SU-DHL-6 (cell line): Measurements from ENCODE around the gene PGBD5.

ENCODE experiments used
- EZH2phosphoT487 ChIP-seq: fragments of 200-600 bp; sonication (generic), shearing (Covaris generic); conservative IDR thresholded peaks from 2 replicates; pipeline ENCODE4 v1.6.1; 2018; ENCODE audit warnings: mild to moderate bottlenecking, antibody characterized with exemption, low read length, moderate library complexity, mixed read lengths
- TF ChIP-seq, protein P1 (sequence below): fragments of 200-600 bp; sonication (generic); IDR thresholded peaks from one replicate; pipeline ENCODE4 v1.5.1; 2017; ENCODE audit warnings: antibody characterized with exemption, mild to moderate bottlenecking, low read length, moderate library complexity; ENCODE audit not compliant: insufficient read depth, poor library complexity, severe bottlenecking

- TF ChIP-seq, protein P1, sequence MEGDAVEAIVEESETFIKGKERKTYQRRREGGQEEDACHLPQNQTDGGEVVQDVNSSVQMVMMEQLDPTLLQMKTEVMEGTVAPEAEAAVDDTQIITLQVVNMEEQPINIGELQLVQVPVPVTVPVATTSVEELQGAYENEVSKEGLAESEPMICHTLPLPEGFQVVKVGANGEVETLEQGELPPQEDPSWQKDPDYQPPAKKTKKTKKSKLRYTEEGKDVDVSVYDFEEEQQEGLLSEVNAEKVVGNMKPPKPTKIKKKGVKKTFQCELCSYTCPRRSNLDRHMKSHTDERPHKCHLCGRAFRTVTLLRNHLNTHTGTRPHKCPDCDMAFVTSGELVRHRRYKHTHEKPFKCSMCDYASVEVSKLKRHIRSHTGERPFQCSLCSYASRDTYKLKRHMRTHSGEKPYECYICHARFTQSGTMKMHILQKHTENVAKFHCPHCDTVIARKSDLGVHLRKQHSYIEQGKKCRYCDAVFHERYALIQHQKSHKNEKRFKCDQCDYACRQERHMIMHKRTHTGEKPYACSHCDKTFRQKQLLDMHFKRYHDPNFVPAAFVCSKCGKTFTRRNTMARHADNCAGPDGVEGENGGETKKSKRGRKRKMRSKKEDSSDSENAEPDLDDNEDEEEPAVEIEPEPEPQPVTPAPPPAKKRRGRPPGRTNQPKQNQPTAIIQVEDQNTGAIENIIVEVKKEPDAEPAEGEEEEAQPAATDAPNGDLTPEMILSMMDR = no peak
- TF ChIP-seq EZH2phosphoT487 = no peak
These were observed 83.4 kb downstream of the PGBD5 start for GRCh38 chr1:230342699-230343098.
